Breast epithelium (tissue), 4 donors: ENCODE measurements around the gene HP. TPM values are rescaled to one million over a fixed set of nuclear protein-coding genes. Genes with fewer than 3 reads are reported as not detected.
A peak's percentile ranks its signal among the peaks of the same experiment; 100 is the strongest.

Source experiments
- DNase-seq, 2 donors: peaks; one replicate each; pipeline ENCODE4 v3.0.0-alpha.2; 2019; ENCODE audit warnings: low spot score in 2 of 2
- H3K27ac ChIP-seq, 2 donors: fragments of 200-600 bp; sonication (generic) in 1 of 2; one replicate each; pipeline ENCODE4 v1.5.1; 2016 to 2019; ENCODE audit warnings: mild to moderate bottlenecking in 1 of 2
- H3K27me3 ChIP-seq, 2 donors: fragments of 200-600 bp; sonication (generic) in 1 of 2; one replicate each; pipeline versions ENCODE4 v1.5.1 to v1.6.0; 2017 to 2019; ENCODE audit warnings: control low read depth in 1 of 2, mild to moderate bottlenecking in 1 of 2
- H3K36me3 ChIP-seq: fragments of 200-600 bp; one replicate; pipeline ENCODE4 v1.5.1; 2019
- H3K4me1 ChIP-seq, 2 donors: fragments of 200-600 bp; sonication (generic); one replicate each; pipeline ENCODE4 v1.5.1; 2016 to 2019; ENCODE audit warnings: control low read depth in 1 of 2
- H3K4me3 ChIP-seq, 3 donors: fragments of 200-600 bp; sonication (generic); 1 replicate in 2 of 3; 2 replicates in 1 of 3; pipeline ENCODE4 v1.5.1; 2016 to 2019; ENCODE audit warnings: mild to moderate bottlenecking in 3 of 3, moderate library complexity in 2 of 3
- H3K9me3 ChIP-seq, 2 donors: fragments of 200-600 bp; sonication (generic) in 1 of 2; one replicate each; pipeline ENCODE4 v1.5.1; 2016 to 2019; ENCODE audit warnings: control low read depth in 1 of 2
- POLR2A ChIP-seq: fragments of 450-650 bp; IDR thresholded peaks from one replicate; pipeline ENCODE4 v1.6.1; 2016; ENCODE audit warnings: antibody characterized with exemption, mild to moderate bottlenecking, moderate library complexity
- POLR2AphosphoS5 ChIP-seq, 3 donors: sonication (generic); formaldehyde crosslinking; IDR thresholded peaks; one replicate each; pipeline ENCODE4 v1.6.1; 2017; ENCODE audit warnings: antibody characterized with exemption in 3 of 3
- intact Hi-C: fragments of 100-400 bp; cut with DNase I; formaldehyde crosslinking; loops from one replicate; pipeline ENCODE4 v1.15.1; 2023; ENCODE audit warnings: low total_unique reads
- total RNA-seq, 3 donors: library from RNA; depleted of rRNA; stranded (reverse); fragments of >200 nt; gene quantifications; one replicate each; pipeline ENCODE4 v1.1.0, GENCODE V29; 2016
- TF ChIP-seq, protein P1 (sequence below), 3 donors: fragments of 450-650 bp; IDR thresholded peaks; one replicate each; pipeline ENCODE4 v1.5.1; 2016 to 2017; ENCODE audit warnings: antibody characterized with exemption in 3 of 3, mild to moderate bottlenecking in 3 of 3, moderate library complexity in 3 of 3

Gene HP
- total RNA-seq, 3 donors from 2014 or later: 24.5 to 543 (median 61.9) TPM

GRCh38 chr16:72013888-72014581 lies 40.3 kb upstream of the HP start:
- no peak for TF ChIP-seq POLR2A
- TF ChIP-seq POLR2AphosphoS5 (IDR thresholded peaks at IDR 0.05): no peak
- TF ChIP-seq, protein P1, sequence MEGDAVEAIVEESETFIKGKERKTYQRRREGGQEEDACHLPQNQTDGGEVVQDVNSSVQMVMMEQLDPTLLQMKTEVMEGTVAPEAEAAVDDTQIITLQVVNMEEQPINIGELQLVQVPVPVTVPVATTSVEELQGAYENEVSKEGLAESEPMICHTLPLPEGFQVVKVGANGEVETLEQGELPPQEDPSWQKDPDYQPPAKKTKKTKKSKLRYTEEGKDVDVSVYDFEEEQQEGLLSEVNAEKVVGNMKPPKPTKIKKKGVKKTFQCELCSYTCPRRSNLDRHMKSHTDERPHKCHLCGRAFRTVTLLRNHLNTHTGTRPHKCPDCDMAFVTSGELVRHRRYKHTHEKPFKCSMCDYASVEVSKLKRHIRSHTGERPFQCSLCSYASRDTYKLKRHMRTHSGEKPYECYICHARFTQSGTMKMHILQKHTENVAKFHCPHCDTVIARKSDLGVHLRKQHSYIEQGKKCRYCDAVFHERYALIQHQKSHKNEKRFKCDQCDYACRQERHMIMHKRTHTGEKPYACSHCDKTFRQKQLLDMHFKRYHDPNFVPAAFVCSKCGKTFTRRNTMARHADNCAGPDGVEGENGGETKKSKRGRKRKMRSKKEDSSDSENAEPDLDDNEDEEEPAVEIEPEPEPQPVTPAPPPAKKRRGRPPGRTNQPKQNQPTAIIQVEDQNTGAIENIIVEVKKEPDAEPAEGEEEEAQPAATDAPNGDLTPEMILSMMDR (IDR thresholded peaks at IDR 0.05): no peak
- no peaks in the 10 kb centered on the region for H3K9me3 ChIP-seq
- peak overlapping the region in 2 of 3 donors; percentile 1 to 12 for H3K4me3 ChIP-seq
- DNase-seq: no peak
- intact Hi-C loops: no loop called here
- H3K27ac ChIP-seq: peak overlapping the region; percentile 16 to 81
- H3K36me3 ChIP-seq: no peaks in the 10 kb centered on the region
- peaks cover 0 to 9% of the 10 kb centered on the region in 2 donors for H3K4me1 ChIP-seq
- no peaks in the 10 kb centered on the region for H3K27me3 ChIP-seq

DNA sequence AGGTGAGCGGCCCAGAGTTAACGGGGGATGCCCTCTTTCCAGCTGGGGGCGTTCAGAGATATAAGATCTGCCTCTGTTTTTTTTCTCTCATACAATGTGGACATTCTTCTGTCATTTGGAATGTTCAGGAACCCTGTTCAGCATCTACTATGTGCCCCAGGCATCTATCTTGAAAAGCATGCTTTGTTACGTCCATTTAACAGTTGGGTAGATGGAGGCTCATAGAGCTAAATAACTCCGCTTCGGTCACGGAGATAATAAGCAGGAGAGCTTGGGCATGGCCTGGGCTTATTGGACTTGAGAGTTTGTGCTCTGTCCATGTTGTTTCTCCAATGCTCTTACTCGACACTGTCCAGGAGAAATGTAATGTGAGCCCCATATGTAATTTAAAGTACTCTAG lies 39.6 kb upstream of the HP start:
- Histone ChIP-seq H3K4me1 (peaks cover 0 to 9% of the 10 kb centered on the region in 2 donors), H3K36me3 (no peaks in the 10 kb centered on the region), H3K9me3 (no peaks in the 10 kb centered on the region), H3K4me3 (no peak overlapping the region), H3K27me3 (no peaks in the 10 kb centered on the region), H3K27ac (peak overlapping the region in 1 of 2 donors; percentile 81)
- DNase-seq: no peak
- TF ChIP-seq, protein P1 (IDR thresholded peaks at IDR 0.05): no peak
- TF ChIP-seq POLR2AphosphoS5 (IDR thresholded peaks at IDR 0.05): no peak
- TF ChIP-seq POLR2A: no peak
- intact Hi-C loops: no loop called here

DNA sequence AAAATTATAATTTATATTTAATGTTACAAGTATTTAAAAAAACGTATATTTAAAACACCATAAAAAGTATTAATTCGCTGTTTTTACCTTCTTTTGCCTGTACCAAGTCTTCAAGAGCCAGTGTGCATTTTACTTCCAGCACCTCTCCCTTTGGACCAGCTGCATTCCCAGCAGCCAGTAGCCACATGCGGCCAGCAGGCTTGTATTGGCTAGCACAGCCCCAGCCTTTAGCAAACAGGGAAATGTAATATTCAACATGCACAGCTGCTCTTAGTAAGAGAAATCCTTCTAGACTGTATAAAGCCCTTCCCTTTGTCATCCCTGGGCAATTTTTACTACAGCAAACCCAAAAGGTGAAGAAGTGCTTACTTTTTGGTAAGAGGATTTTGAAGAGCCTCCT lies 39.2 kb upstream of the HP start:
- Histone ChIP-seq H3K4me1 (peaks cover 0 to 9% of the 10 kb centered on the region in 2 donors), H3K36me3 (no peaks in the 10 kb centered on the region)

GRCh38 chr16:72018470-72018869 lies 35.8 kb upstream of the HP start:
- Histone ChIP-seq H3K36me3 (no peaks in the 10 kb centered on the region), H3K4me1 (peaks cover 0 to 5% of the 10 kb centered on the region in 2 donors), H3K27me3 (no peaks in the 10 kb centered on the region), H3K9me3 (no peaks in the 10 kb centered on the region), H3K4me3 (no peak overlapping the region), H3K27ac (no peak overlapping the region)
- intact Hi-C loops: no loop called here
- no peak for DNase-seq
- TF ChIP-seq POLR2A: no peak
- TF ChIP-seq, protein P1 (IDR thresholded peaks at IDR 0.05): no peak
- no peak for TF ChIP-seq POLR2AphosphoS5 (IDR thresholded peaks at IDR 0.05)

More for the DNA sequence above, 39.2 kb upstream of the HP start:
- no peak for TF ChIP-seq POLR2A
- TF ChIP-seq, protein P1 (IDR thresholded peaks at IDR 0.05): no peak
- no peak for TF ChIP-seq POLR2AphosphoS5 (IDR thresholded peaks at IDR 0.05)
- H3K9me3 ChIP-seq: no peaks in the 10 kb centered on the region
- intact Hi-C loops: no loop called here
- no peaks in the 10 kb centered on the region for H3K27me3 ChIP-seq
- DNase-seq: no peak
- H3K27ac ChIP-seq: no peak overlapping the region
- H3K4me3 ChIP-seq: no peak overlapping the region

DNA sequence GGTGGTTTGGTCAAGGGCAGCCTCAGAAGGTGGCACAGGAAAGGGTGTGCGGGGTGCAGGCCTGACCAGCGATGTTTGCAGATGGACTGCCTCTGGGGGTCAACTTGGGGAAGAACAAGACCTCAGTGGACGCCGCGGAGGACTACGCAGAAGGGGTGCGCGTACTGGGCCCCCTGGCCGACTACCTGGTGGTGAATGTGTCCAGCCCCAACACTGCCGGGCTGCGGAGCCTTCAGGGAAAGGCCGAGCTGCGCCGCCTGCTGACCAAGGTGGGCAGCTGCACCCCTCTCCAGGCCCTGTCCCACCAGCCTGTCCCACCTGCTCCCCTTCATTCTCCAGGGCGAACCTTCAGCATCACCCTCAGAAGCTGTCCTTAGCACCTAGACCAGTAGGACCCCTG lies 33.3 kb upstream of the HP start:
- Histone ChIP-seq H3K4me1 (no peaks in the 10 kb centered on the region), H3K9me3 (no peaks in the 10 kb centered on the region), H3K27me3 (no peaks in the 10 kb centered on the region), H3K27ac (no peak overlapping the region), H3K36me3 (no peaks in the 10 kb centered on the region), H3K4me3 (no peak overlapping the region)
- intact Hi-C loops: no loop called here
- TF ChIP-seq, protein P1 (IDR thresholded peaks at IDR 0.05): no peak
- no peak for TF ChIP-seq POLR2A
- TF ChIP-seq POLR2AphosphoS5 (IDR thresholded peaks at IDR 0.05): no peak
- DNase-seq: no peak
